Sigmoid colon (tissue), 7 donors: ENCODE data around the gene ITGA5. TPM values are rescaled to one million over a fixed set of nuclear protein-coding genes. Genes with fewer than 3 reads are reported as not detected.

Experiments used
- DNase-seq: peaks from one replicate; pipeline ENCODE4 v3.0.0-alpha.2; 2019
- H3K27ac ChIP-seq, 4 donors: fragments of 200-600 bp; sonication (generic); one replicate each; pipeline ENCODE4 v1.5.1; 2016 to 2019; ENCODE audit warnings: mild to moderate bottlenecking in 1 of 4
- H3K27me3 ChIP-seq, 3 donors: fragments of 200-600 bp; sonication (generic); one replicate each; pipeline ENCODE4 v1.5.1; 2019; ENCODE audit warnings: mild to moderate bottlenecking in 1 of 3
- H3K36me3 ChIP-seq, 4 donors: fragments of 200-600 bp; sonication (generic); one replicate each; pipeline ENCODE4 v1.5.1; 2016 to 2019
- H3K4me1 ChIP-seq, 4 donors: fragments of 200-600 bp; sonication (generic); one replicate each; pipeline ENCODE4 v1.5.1; 2017 to 2019
- H3K4me3 ChIP-seq, 4 donors: fragments of 200-600 bp; sonication (generic); one replicate each; pipeline ENCODE4 v1.5.1; 2017 to 2019; ENCODE audit warnings: mild to moderate bottlenecking in 2 of 4, moderate library complexity in 1 of 4
- H3K9me3 ChIP-seq, 4 donors: fragments of 200-600 bp in 3 of 4; sonication (generic) in 3 of 4; one replicate each; pipeline versions ENCODE4 v1.5.1 to v1.6.1; 2013 to 2019
- EP300 ChIP-seq, 4 donors: sonication (generic); formaldehyde crosslinking; IDR thresholded peaks; one replicate each; pipeline ENCODE4 v1.6.1; 2017; ENCODE audit warnings: antibody characterized with exemption in 4 of 4
- POLR2A ChIP-seq, 2 donors: fragments of 450-650 bp; IDR thresholded peaks; one replicate each; pipeline ENCODE4 v1.6.1; 2016; ENCODE audit warnings: antibody characterized with exemption in 2 of 2, mild to moderate bottlenecking in 2 of 2, moderate library complexity in 2 of 2
- POLR2AphosphoS5 ChIP-seq, 4 donors: sonication (generic); formaldehyde crosslinking; IDR thresholded peaks; one replicate each; pipeline ENCODE4 v1.6.1; 2017; ENCODE audit warnings: antibody characterized with exemption in 4 of 4
- WGBS, 2 donors: extraction: QIAGEN DNeasy Blood & Tissue Kit; methylation state at CpG; one replicate each; pipeline ENCODE4 v1.1.7; 2013; 5-methylcytosine and 5-hydroxymethylcytosine counted together
- intact Hi-C: fragments of 100-400 bp; cut with DNase I; formaldehyde crosslinking; loops from one replicate; pipeline ENCODE4 v1.15.1; 2023
- polyA plus RNA-seq, 3 donors: library from polyadenylated mRNA; stranded (reverse); fragments of 200-250 nt; gene quantifications; one replicate each; pipeline ENCODE4 v1.2.3, GENCODE V29; 2013
- total RNA-seq, 4 donors: library from RNA; depleted of rRNA; stranded (reverse); fragments of >200 nt; gene quantifications; one replicate each; pipeline ENCODE4 v1.1.0, GENCODE V29; 2016
- TF ChIP-seq, protein P1 (sequence below), 4 experiments: fragments of 450-650 bp in 3 of 4; fragments of 200-600 bp in 1 of 4; IDR thresholded peaks; one replicate each; pipeline ENCODE4 v1.5.1; 2016 to 2019; ENCODE audit warnings: antibody characterized with exemption in 4 of 4, mild to moderate bottlenecking in 3 of 4, moderate library complexity in 2 of 4
- donor health status: healthy with polysubstance abuse.
- donor health status: Bipolar disorder and iron deficiency.
- donor health status: healthy.

The ITGA5 gene
- total and polyA plus RNA-seq, 7 donors = 7.4 to 765 (median 200) TPM

DNA sequence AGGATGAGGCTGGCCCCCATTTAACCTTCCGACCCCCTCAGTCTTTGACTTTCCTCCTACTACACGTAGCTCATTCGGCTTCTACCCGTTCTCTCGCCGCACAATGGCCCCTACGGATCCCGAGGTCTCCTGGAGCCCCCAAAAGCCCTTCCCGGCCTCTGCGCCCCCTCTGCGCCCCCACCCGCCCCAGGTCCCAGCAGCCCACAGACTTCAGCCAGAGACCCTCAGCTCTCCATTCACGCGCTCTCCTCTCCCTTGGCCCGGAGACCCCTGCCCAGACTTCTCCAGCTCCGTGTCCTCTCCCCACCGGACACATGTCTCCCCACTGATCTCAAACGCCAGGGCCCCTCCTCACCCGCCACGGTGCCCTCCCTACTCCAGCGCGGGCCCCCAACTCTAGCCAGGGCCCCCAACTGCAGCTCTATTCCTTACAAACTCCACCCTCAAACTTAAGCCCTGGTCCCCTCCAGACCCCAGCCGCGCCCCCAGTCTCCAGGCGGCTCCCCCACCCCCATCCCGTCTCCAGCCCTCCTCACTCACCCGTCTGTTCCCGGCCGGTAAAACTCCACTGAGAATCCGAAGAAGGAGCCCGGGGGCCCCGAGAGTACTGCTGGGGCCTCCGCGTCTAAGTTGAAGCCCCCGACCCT, 502 bp downstream of the ITGA5 start:
- Histone ChIP-seq H3K27ac (peak overlapping the region; percentile 96 to 100 (median 100)), H3K27me3 (no peaks in the 10 kb centered on the region), H3K4me1 (peaks cover 0 to 75% (median 63%) of the 10 kb centered on the region in 4 donors), H3K4me3 (peak overlapping the region; percentile 96 to 100 (median 100)), H3K9me3 (no peaks in the 10 kb centered on the region), H3K36me3 (peaks cover 0 to 17% (median 3%) of the 10 kb centered on the region in 4 donors)
- TF ChIP-seq POLR2AphosphoS5 (IDR thresholded peaks at IDR 0.05) = peak in 1 of 4 donors; percentile 39
- no peak for TF ChIP-seq EP300 (IDR thresholded peaks at IDR 0.05)
- TF ChIP-seq POLR2A (IDR thresholded peaks at IDR 0.05) = no peak
- TF ChIP-seq, protein P1, sequence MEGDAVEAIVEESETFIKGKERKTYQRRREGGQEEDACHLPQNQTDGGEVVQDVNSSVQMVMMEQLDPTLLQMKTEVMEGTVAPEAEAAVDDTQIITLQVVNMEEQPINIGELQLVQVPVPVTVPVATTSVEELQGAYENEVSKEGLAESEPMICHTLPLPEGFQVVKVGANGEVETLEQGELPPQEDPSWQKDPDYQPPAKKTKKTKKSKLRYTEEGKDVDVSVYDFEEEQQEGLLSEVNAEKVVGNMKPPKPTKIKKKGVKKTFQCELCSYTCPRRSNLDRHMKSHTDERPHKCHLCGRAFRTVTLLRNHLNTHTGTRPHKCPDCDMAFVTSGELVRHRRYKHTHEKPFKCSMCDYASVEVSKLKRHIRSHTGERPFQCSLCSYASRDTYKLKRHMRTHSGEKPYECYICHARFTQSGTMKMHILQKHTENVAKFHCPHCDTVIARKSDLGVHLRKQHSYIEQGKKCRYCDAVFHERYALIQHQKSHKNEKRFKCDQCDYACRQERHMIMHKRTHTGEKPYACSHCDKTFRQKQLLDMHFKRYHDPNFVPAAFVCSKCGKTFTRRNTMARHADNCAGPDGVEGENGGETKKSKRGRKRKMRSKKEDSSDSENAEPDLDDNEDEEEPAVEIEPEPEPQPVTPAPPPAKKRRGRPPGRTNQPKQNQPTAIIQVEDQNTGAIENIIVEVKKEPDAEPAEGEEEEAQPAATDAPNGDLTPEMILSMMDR (IDR thresholded peaks at IDR 0.05) = no peak
- WGBS, 2 donors = 1 to 10% methylated on average over 35 of the region's 35 CpGs
- peak; percentile 68 for DNase-seq
- intact Hi-C loops = loop anchor here (2.0 kb wide), 1 partner anchor 14 kb away; no protein-coding TSS in a partner anchor

DNA sequence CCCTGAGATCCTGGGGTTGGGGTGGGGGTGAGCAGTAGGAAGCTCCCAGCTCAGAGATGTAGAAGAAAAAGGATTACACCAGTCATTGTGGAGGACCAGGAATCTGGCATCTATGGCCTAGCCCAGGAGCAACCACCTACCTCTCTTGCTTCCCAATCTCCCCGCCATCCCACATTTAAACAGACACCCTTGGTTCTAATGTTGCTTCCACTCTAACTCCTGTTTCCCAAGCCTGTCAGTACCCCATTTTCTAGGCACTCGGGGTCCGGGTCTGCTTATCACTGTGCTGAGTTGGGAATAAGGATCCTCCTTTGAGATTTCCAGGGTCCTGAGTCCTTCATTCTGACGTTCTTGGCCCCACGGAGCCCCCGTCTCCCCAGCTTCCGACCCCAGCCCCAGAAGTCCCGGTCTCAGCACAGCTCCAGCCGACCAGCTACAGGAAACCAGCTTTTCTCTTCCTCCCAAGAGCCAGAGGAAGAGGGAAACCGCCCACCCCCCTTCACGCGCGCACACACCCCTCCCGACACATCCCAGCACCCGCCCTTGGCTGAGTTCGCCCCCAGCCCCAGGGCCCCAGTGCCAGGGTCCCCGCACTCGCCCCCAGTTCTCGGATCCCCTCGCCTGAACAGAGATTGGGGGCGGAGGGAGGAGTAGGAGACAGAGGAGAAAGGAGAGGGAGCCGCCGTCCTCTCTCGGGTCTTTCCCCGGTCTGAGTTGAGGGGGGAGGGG, 1.2 kb downstream of the ITGA5 start:
- H3K27me3 ChIP-seq = no peaks in the 10 kb centered on the region
- peak; percentile 80 for DNase-seq
- 9 to 36% methylated on average over 25 of the region's 25 CpGs for WGBS, 2 donors
- peak overlapping the region; percentile 96 to 100 (median 100) for H3K4me3 ChIP-seq
- TF ChIP-seq POLR2AphosphoS5 (IDR thresholded peaks at IDR 0.05) (peak in 1 of 4 donors; percentile 31), POLR2A (IDR thresholded peaks at IDR 0.05) (no peak)
- intact Hi-C loops = loop anchor here (2.0 kb wide), 1 partner anchor 15 kb away; no protein-coding TSS in a partner anchor
- H3K27ac ChIP-seq = peak overlapping the region; percentile 96 to 100 (median 100)
- H3K36me3 ChIP-seq = peaks cover 0 to 24% (median 3%) of the 10 kb centered on the region in 4 donors
- H3K9me3 ChIP-seq = no peaks in the 10 kb centered on the region
- H3K4me1 ChIP-seq = peaks cover 0 to 75% (median 63%) of the 10 kb centered on the region in 4 donors

DNA sequence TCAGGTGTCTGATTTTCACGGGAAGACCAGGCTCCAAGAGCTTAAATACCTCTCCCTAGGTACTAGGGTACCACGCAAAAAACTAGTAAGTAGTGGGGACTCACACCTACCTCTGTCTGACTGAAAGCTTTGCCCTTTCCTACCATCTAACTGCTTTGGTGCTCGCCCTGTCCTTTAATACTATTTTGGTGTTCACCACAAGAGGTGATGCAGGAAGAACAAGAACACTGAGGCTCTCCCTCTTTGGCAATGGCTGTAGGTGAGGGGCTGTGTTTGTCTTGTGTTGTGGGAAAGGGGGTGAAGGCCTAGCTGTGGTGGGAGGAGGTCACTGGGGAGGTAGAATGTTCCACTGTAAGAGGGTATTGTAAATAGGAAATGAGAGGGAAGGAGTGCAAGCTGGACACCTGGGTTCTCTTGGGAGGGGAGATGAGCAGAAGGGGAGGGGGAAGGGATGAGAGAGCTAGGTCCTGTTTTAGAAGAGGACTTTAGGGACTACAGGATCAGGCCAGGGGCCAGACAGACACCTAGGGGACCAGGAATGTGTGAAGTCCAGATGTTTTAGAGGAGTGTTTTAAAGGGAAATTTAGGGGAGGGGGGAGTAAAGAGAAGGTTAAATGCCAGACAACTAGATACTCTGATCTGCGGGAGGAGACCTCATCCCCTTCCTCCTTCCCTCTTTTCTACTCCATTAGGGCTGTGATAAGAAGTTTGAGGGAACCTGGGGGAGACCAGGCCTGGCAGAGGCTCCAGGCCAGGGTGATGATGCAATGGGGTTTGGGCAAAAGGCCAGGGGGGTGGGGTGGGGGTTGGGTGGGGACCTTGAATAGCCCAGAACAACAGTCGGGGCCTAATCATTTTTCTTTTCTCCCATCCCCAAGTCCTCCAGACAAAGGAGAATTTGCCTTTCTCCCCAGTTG, 2.1 kb downstream of the ITGA5 start:
- DNase-seq = peak; percentile 75
- H3K27me3 ChIP-seq = no peaks in the 10 kb centered on the region

DNA sequence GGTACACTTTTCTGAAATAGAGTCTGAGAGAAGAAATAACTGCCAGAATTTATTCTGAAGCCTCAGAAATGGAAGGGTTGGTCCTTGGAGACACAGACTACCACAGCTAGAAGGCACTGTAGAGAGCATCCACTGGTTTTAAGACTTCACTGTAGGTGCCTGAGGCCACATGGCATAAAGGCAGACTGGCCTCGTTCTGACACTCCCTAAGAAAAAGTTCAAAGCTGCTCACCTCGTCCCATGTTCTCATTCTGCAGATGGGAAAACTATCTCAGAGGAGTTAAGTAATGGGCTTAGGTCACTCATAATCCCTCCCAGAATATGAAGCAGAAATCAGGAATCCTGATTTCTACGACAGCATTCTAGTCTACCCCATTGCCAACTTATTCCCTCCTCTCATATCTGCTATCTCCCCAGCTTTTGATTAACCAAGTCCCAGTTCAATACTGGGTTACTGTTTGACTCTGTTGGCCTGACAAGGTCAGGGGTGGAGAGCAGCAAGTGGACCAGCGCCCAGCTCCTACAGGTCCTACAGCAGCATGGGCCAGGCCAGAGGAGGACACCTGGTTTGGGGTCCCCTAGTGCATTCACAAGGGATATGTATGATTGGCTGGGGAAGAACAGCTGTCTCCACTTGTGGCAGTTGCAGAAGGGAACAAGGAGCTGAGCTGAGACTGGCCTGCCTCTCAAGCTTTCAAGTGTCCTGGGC, 3.7 kb downstream of the ITGA5 start:
- TF ChIP-seq POLR2AphosphoS5 (IDR thresholded peaks at IDR 0.05) = peak in 3 of 4 donors; percentile 33 to 58 (median 53)
- no peak for TF ChIP-seq EP300 (IDR thresholded peaks at IDR 0.05)
- Histone ChIP-seq H3K36me3 (peaks cover 4 to 49% (median 11%) of the 10 kb centered on the region in 4 donors), H3K4me3 (peak overlapping the region; percentile 96 to 100 (median 100)), H3K9me3 (no peaks in the 10 kb centered on the region), H3K4me1 (peaks cover 0 to 75% (median 63%) of the 10 kb centered on the region in 4 donors), H3K27ac (peak overlapping the region; percentile 96 to 100 (median 100)), H3K27me3 (no peaks in the 10 kb centered on the region)
- 31 to 51% methylated on average over 4 of the region's 4 CpGs for WGBS, 2 donors
- peak; percentile 68 for DNase-seq
- intact Hi-C loops = no loop called here

More for the DNA sequence above, 2.1 kb downstream of the ITGA5 start:
- Histone ChIP-seq H3K9me3 (no peaks in the 10 kb centered on the region), H3K4me3 (peak overlapping the region; percentile 96 to 100 (median 100)), H3K36me3 (peaks cover 0 to 33% (median 3%) of the 10 kb centered on the region in 4 donors), H3K27ac (peak overlapping the region; percentile 96 to 100 (median 100)), H3K4me1 (peaks cover 0 to 75% (median 63%) of the 10 kb centered on the region in 4 donors)
- intact Hi-C loops = no loop called here
- 50 to 60% methylated on average over 5 of the region's 5 CpGs for WGBS, 2 donors
- TF ChIP-seq EP300 (IDR thresholded peaks at IDR 0.05) (no peak), POLR2AphosphoS5 (IDR thresholded peaks at IDR 0.05) (peak in 3 of 4 donors; percentile 14 to 52 (median 50)), POLR2A (IDR thresholded peaks at IDR 0.05) (no peak)
- TF ChIP-seq, protein P1 (IDR thresholded peaks at IDR 0.05) = no peak
